H9 (cell line): Measurements from ENCODE around the gene ZNF451. TPM values are rescaled to one million over a fixed set of nuclear protein-coding genes. Genes with fewer than 3 reads are reported as not detected.

ENCODE experiments used
- DNase-seq: peaks from one replicate; pipeline ENCODE4 v3.0.0-alpha.2; 2017
- H2AFZ ChIP-seq: one replicate; pipeline ENCODE4 v1.6.1; 2013; ENCODE audit warnings: mild to moderate bottlenecking, low read length, control low read depth, moderate library complexity
- H2AK5ac ChIP-seq: 2 replicates; pipeline ENCODE4 v1.6.1; 2013; ENCODE audit warnings: low read length, control low read depth, mixed read lengths; ENCODE audit not compliant: insufficient read length
- H2BK120ac ChIP-seq: one replicate; pipeline ENCODE4 v1.6.1; 2013; ENCODE audit warnings: low read depth, mild to moderate bottlenecking, low read length, control low read depth, inconsistent platforms; ENCODE audit not compliant: poor library complexity, severe bottlenecking
- H2BK12ac ChIP-seq: 2 replicates; pipeline ENCODE4 v1.6.1; 2013; ENCODE audit warnings: low read length, control low read depth, mixed read lengths, low read depth; ENCODE audit not compliant: insufficient read length
- H2BK15ac ChIP-seq: 2 replicates; pipeline ENCODE4 v1.6.1; 2013; ENCODE audit warnings: low read depth, low read length, control low read depth
- H2BK20ac ChIP-seq: one replicate; pipeline ENCODE4 v1.6.1; 2013; ENCODE audit warnings: low read depth, mild to moderate bottlenecking, low read length, control low read depth, inconsistent platforms; ENCODE audit not compliant: poor library complexity, severe bottlenecking
- H2BK5ac ChIP-seq: 2 replicates; pipeline ENCODE4 v1.6.1; 2013; ENCODE audit warnings: low read length, control low read depth, mixed read lengths; ENCODE audit not compliant: insufficient read length
- H3K14ac ChIP-seq: 2 replicates; pipeline ENCODE4 v1.6.1; 2013; ENCODE audit warnings: low read length, control low read depth; ENCODE audit not compliant: insufficient read depth
- H3K18ac ChIP-seq: 2 replicates; pipeline ENCODE4 v1.6.1; 2013; ENCODE audit warnings: low read depth, mild to moderate bottlenecking, mixed read lengths, low read length, control low read depth; ENCODE audit not compliant: insufficient read length
- H3K23ac ChIP-seq: 2 replicates; pipeline ENCODE4 v1.6.1; 2013; ENCODE audit warnings: low read length, control low read depth, mixed read lengths, low read depth; ENCODE audit not compliant: insufficient read length
- H3K23me2 ChIP-seq: 2 replicates; pipeline ENCODE4 v1.6.1; 2013; ENCODE audit warnings: low read depth, mild to moderate bottlenecking, mixed read lengths, low read length, control low read depth; ENCODE audit not compliant: insufficient read length, poor library complexity, severe bottlenecking
- H3K27ac ChIP-seq: 2 replicates; pipeline ENCODE4 v1.5.1; 2013; ENCODE audit warnings: low read length, control low read depth, mixed read lengths, low read depth; ENCODE audit not compliant: insufficient read length
- H3K27me3 ChIP-seq: 2 replicates; pipeline ENCODE4 v1.6.1; 2013; ENCODE audit warnings: low read length, control low read depth, inconsistent platforms; ENCODE audit not compliant: insufficient read depth
- H3K4ac ChIP-seq: 2 replicates; pipeline ENCODE4 v1.6.1; 2013; ENCODE audit warnings: low read depth, mild to moderate bottlenecking, control low read depth, inconsistent platforms, low read length, moderate library complexity
- H3K4me1 ChIP-seq: 2 replicates; pipeline ENCODE4 v1.6.1; 2013; ENCODE audit warnings: low read length, control low read depth, inconsistent platforms; ENCODE audit not compliant: insufficient read depth
- H3K4me2 ChIP-seq: 2 replicates; pipeline ENCODE4 v1.6.1; 2013; ENCODE audit warnings: low read length, control low read depth, mixed read lengths; ENCODE audit not compliant: insufficient read length, insufficient read depth
- H3K56ac ChIP-seq: 2 replicates; pipeline ENCODE4 v1.6.1; 2013; ENCODE audit warnings: low read depth, mild to moderate bottlenecking, mixed read lengths, low read length, control low read depth; ENCODE audit not compliant: insufficient read length
- H3K79me1 ChIP-seq: 2 replicates; pipeline ENCODE4 v1.6.1; 2013; ENCODE audit warnings: low read depth, mild to moderate bottlenecking, moderate library complexity, low read length, control low read depth, inconsistent platforms; ENCODE audit not compliant: insufficient read depth, poor library complexity, severe bottlenecking
- H3K79me2 ChIP-seq: 2 replicates; pipeline ENCODE4 v1.6.1; 2013; ENCODE audit warnings: low read length, control low read depth, inconsistent platforms; ENCODE audit not compliant: insufficient read depth
- H3K9ac ChIP-seq: 2 replicates; pipeline ENCODE4 v1.6.1; 2013; ENCODE audit warnings: low read length, control low read depth, mixed read lengths; ENCODE audit not compliant: insufficient read length; ENCODE audit errors: extremely low read depth
- H3K9me3 ChIP-seq: one replicate; pipeline ENCODE4 v1.6.1; 2013; ENCODE audit warnings: low read depth, low read length, inconsistent platforms; ENCODE audit not compliant: control insufficient read depth
- H3T11ph ChIP-seq: one replicate; pipeline ENCODE4 v1.6.1; 2013; ENCODE audit warnings: mild to moderate bottlenecking, low read length, control low read depth, inconsistent platforms
- H4K20me1 ChIP-seq: one replicate; pipeline ENCODE4 v1.6.1; 2013; ENCODE audit not compliant: control insufficient read depth, insufficient read length, insufficient read depth
- H4K5ac ChIP-seq: 2 replicates; pipeline ENCODE4 v1.6.1; 2013; ENCODE audit warnings: low read depth, mild to moderate bottlenecking, mixed read lengths, low read length, control low read depth; ENCODE audit not compliant: insufficient read length
- H4K8ac ChIP-seq: replicated peaks from 2 replicates; pipeline ENCODE4 v1.6.1; 2013; ENCODE audit warnings: low read length, control low read depth, mixed read lengths, low read depth; ENCODE audit not compliant: insufficient read length
- H4K91ac ChIP-seq: 2 replicates; pipeline ENCODE4 v1.6.1; 2013; ENCODE audit warnings: low read depth, mild to moderate bottlenecking, moderate library complexity, mixed read lengths, low read length, control low read depth; ENCODE audit not compliant: insufficient read length
- H3K27ac Mint-ChIP-seq, 3 experiments: 2 replicates in 2 of 3; 3 replicates in 1 of 3; pipeline ENCODE4 v1.8.0; 2020 to 2021; ENCODE audit warnings: mixed read lengths in 3 of 3, mild to moderate bottlenecking in 1 of 3, moderate library complexity in 1 of 3
- H3K27me3 Mint-ChIP-seq: 2 replicates; pipeline ENCODE4 v1.8.0; 2021; ENCODE audit warnings: low read depth, mild to moderate bottlenecking, moderate library complexity, mixed read lengths
- H3K36me3 Mint-ChIP-seq, 3 experiments: 2 replicates in 2 of 3; 3 replicates in 1 of 3; pipeline ENCODE4 v1.8.0; 2020 to 2021; ENCODE audit warnings: low read depth in 3 of 3, mixed read lengths in 3 of 3; ENCODE audit not compliant: insufficient read depth in 1 of 3
- H3K4me1 Mint-ChIP-seq, 2 experiments: 2 replicates each; pipeline ENCODE4 v1.8.0; 2020; ENCODE audit warnings: mixed read lengths in 2 of 2
- H3K4me3 Mint-ChIP-seq, 2 experiments: 2 replicates in 1 of 2; 3 replicates in 1 of 2; pipeline ENCODE4 v1.8.0; 2020 to 2021; ENCODE audit warnings: mild to moderate bottlenecking in 2 of 2, mixed read lengths in 2 of 2, moderate library complexity in 1 of 2
- H3K9me3 Mint-ChIP-seq, 2 experiments: 2 replicates in 1 of 2; 3 replicates in 1 of 2; pipeline ENCODE4 v1.8.0; 2020; ENCODE audit warnings: mild to moderate bottlenecking in 2 of 2, mixed read lengths in 2 of 2, moderate library complexity in 1 of 2
- WGBS: extraction: QIAGEN DNeasy Blood & Tissue Kit; methylation state at CpG from one replicate; pipeline ENCODE4 v1.1.7; 2013; ENCODE audit warnings: missing lambda C conversion rate, low lambda C conversion rate, mixed read lengths; ENCODE audit not compliant: insufficient read length; ENCODE audit errors: extremely low coverage; 5-methylcytosine and 5-hydroxymethylcytosine counted together
- total RNA-seq: library from RNA; stranded (reverse); gene quantifications from 2 replicates; pipeline ENCODE4 v1.2.1, GENCODE V29; 2021
- TF ChIP-seq, protein P1 (sequence below): fragments of 200-600 bp; sonication (generic); conservative IDR thresholded peaks from 3 replicates; pipeline ENCODE4 v1.8.0; 2021; ENCODE audit warnings: antibody characterized with exemption, mild to moderate bottlenecking

Gene ZNF451
- total RNA-seq, 1 experiment from 2014 or later, result 71.2 TPM

DNA sequence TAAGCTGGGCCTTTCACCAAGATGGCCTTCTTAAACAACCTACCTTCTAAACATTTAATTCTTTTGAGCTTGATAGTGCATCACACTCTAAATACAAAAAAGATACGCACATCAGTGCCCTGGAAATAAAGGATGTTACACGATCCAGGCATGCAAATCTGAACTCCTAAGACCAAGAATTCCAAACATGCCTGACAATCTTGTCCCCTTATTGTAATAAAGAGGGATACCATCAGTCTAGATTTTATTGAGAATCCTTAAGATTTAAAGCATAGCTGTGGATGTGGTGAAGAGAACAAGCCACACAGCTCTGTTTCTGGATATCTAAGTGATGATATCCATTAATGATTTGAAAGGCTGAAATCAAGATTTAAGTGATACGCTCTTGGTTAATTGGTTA, 13.0 kb downstream of the ZNF451 start:
- no peaks in the 10 kb centered on the region for H3K9me3 Mint-ChIP-seq
- Histone ChIP-seq H4K8ac (no peak overlapping the region), H2BK120ac (no peak overlapping the region), H3K4me2 (no peak overlapping the region), H3K79me1 (no peaks in the 10 kb centered on the region), H4K91ac (no peak overlapping the region), H3K14ac (no peak overlapping the region), H3K23ac (no peak overlapping the region), H2BK15ac (no peak overlapping the region), H3K9me3 (no peaks in the 10 kb centered on the region), H3T11ph (no peak overlapping the region), H2BK12ac (no peak overlapping the region), H2AFZ (no peak overlapping the region), H2BK20ac (no peak overlapping the region), H3K27ac (no peak overlapping the region), H3K18ac (no peak overlapping the region), H3K23me2 (no peaks in the 10 kb centered on the region), H2BK5ac (no peak overlapping the region), H3K4me1 (no peaks in the 10 kb centered on the region), H3K79me2 (no peaks in the 10 kb centered on the region), H4K20me1 (no peaks in the 10 kb centered on the region), H3K56ac (no peak overlapping the region), H3K4ac (no peak overlapping the region), H4K5ac (no peak overlapping the region), H3K9ac (no peak overlapping the region), H2AK5ac (no peak overlapping the region), H3K27me3 (no peaks in the 10 kb centered on the region)
- H3K4me1 Mint-ChIP-seq, result peaks cover 0 to 3% of the 10 kb centered on the region in 2 experiments; a peak in 2 of 4 replicates
- no peak overlapping the region for H3K4me3 Mint-ChIP-seq
- no peak overlapping the region for H3K27ac Mint-ChIP-seq
- no CpG with 5 or more reads among the region's 3 CpGs for WGBS
- peaks cover 38 to 66% (median 58%) of the 10 kb centered on the region in 3 experiments; a peak in 6 of 7 replicates for H3K36me3 Mint-ChIP-seq
- TF ChIP-seq, protein P1, sequence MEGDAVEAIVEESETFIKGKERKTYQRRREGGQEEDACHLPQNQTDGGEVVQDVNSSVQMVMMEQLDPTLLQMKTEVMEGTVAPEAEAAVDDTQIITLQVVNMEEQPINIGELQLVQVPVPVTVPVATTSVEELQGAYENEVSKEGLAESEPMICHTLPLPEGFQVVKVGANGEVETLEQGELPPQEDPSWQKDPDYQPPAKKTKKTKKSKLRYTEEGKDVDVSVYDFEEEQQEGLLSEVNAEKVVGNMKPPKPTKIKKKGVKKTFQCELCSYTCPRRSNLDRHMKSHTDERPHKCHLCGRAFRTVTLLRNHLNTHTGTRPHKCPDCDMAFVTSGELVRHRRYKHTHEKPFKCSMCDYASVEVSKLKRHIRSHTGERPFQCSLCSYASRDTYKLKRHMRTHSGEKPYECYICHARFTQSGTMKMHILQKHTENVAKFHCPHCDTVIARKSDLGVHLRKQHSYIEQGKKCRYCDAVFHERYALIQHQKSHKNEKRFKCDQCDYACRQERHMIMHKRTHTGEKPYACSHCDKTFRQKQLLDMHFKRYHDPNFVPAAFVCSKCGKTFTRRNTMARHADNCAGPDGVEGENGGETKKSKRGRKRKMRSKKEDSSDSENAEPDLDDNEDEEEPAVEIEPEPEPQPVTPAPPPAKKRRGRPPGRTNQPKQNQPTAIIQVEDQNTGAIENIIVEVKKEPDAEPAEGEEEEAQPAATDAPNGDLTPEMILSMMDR, result no peak
- H3K27me3 Mint-ChIP-seq, result no peaks in the 10 kb centered on the region
- DNase-seq, result no peak
